GM21529 (cell line): ENCODE results near the gene TSR1.

Experiments used
- ATAC-seq: cut with Tn5 transposase; IDR thresholded peaks from one replicate; pipeline ENCODE4 v1.9.1; 2021; ENCODE audit not compliant: unreplicated experiment

Gene TSR1

DNA sequence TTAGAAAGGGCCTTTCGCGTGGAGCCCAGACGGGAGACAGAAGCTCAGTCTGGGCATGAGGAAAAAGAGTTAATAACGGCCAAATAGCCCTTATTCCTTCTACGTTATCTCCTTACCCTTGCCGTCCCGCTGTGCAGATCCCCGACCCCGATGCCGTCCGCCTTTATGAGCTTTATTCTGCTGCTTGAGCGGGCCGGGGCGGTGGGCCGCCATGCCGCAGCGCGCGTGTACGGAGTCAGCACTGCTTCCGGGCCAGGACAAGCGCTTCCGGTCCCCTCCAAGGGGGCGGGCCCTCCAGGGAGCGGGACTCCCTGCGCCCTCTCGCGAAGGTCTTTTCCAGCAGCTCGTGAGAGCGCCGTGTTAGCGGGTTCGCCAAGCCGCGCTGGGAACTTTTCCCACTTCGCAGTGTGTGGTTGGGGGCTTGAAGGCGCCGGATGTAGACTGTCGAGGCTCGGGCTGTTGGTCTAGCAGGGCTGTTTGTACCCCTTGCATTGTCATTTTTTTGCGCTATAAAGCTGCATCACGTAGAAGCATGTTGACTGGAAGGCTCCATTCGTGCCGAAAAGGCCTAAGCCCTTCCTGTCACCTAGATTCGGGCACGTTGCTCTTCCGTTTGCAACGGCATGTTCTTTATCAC lies at the start of gene TSR1:
TSR1 (minus strand) TSS at position 243 of the 637 bp plus-strand sequence; CDS start at position 213, 30 bp downstream.
- ATAC-seq, result peak; percentile 75

DNA sequence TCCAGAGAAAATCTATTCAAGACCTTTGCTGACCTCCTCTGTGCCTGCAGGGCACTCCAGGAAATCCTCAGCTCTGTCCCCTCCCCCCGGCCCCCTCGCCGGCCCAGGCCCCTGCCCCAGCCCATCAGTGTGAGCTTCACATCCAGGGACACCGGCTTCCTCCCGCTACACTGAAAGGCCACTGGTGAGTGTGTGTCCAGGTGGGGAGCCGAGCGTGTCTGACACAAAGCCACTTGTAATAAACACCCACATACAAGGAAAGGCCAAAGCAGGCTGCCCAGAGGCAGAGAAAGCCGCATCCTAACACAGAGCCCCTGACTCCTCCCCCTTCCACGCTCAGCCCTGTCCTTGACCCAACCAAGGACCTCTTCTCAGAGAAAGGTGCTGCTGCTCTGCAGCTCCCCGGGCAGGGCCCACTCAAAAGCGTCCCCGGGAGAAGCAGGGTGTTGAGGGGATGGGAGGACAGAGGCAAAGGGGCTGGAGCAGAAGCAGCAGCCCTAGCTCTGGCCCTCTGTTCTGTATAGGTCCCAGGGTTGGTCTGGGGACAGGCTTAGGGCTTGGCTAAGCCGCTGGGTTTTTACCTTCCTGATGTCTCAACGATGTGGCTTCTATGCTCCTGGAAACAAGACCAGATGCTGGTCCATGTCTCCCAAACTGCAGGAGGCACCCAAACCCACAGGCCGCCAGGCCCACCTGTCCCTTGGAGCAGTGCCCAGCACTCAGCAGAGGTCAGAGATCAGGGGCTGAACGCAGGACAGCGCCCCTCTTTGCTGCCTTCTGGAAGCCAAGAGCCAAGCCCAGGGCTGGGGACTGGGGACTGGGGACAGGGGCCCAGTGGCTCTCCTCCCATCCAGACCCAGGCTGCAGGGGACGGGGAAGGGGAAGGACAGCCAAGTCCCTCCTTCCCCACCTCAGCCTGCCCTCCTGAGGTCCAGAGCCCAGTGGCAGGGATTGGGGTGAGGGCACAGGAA lies 49.3 kb upstream of the TSR1 start:
- no peak for ATAC-seq

GRCh38 chr17:2384439-2385127 lies 48.3 kb upstream of the TSR1 start:
- no peak for ATAC-seq

- no peak for ATAC-seq
These were observed 47.4 kb upstream of the TSR1 start for GRCh38 chr17:2383628-2384167.

GRCh38 chr17:2380950-2381649 lies 44.8 kb upstream of the TSR1 start:
- ATAC-seq, result no peak

DNA sequence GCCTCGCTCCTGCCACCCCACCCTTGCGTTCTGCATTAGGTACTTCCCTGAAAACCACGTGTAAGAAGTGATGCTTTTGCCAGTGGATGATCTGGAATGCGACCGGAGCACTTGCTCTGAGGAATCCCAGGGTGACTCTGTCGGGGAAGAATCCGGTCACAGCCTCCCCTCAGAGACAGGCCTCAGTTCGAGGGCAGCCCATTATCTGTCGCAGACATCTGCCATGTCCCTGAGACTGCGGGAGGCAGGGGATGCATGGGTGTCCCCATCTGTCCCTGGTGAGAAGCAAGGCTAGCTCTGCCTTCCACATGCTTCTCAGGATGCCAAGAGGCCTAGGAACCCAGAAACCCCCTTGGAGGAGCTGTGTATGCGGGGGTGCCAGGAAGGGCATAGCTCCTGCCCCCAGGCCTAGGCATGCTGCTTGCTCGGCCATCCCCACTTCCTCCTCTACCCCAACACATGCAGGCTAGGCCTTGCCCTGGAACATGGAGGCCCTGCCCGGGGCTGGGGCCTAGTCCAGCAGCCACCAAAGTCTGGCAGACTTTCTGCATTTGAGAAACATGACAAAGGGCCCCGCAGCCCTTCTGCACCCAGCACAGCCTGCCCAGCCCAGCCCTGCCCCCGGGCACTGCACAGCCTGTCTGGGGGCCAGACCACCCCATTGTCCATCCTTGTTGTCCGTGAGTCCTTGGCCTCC lies 44.1 kb upstream of the TSR1 start:
- ATAC-seq, result no peak

- ATAC-seq, result no peak
These were observed 43.4 kb upstream of the TSR1 start for GRCh38 chr17:2379489-2380225.

GRCh38 chr17:2378905-2379304 lies 42.6 kb upstream of the TSR1 start:
- ATAC-seq, result no peak

DNA sequence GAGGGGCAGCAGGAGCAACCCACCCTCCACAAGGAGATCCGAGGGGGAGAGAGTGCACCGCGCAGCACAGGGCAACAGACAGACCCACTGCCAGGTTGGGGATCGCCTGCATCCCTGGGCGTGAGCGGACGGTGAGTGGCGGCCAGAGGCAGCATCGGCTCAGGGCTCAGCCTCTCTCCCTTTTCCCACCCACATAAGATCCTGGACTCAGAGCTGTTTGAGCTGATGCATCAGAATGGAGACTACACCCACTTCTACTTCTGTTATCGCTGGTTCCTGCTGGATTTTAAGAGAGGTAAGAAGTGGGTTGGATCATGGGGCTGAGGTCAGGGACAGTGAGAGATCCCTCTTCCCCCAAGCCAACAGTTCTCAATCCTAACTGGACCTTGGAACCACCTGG lies 41.4 kb upstream of the TSR1 start:
- ATAC-seq, result no peak

GRCh38 chr17:2376107-2376506 lies 39.9 kb upstream of the TSR1 start:
- no peak for ATAC-seq

- ATAC-seq, result no peak
These were observed 39.1 kb upstream of the TSR1 start for GRCh38 chr17:2375406-2375805.

GRCh38 chr17:2374549-2375285 lies 38.5 kb upstream of the TSR1 start:
- ATAC-seq, result no peak

DNA sequence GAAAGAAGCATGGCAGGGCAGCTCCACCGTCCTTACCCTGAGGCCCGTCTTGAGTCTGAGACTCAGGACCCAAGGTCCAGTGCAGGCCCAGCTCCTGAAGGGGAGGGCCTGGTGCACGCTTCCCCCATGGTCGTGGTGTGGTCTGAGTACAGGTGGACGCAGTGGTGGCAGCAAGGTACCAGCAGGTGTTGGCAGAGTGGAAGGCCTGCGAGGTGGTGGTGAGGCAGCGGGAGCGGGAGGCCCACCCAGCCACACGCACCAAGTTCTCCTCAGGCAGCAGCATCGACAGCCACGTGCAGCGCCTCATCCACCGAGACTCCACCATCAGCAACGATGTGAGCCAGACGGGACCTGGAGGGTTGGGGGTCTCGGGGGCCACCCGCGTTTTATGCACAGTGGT lies 36.9 kb upstream of the TSR1 start:
- ATAC-seq, result no peak

DNA sequence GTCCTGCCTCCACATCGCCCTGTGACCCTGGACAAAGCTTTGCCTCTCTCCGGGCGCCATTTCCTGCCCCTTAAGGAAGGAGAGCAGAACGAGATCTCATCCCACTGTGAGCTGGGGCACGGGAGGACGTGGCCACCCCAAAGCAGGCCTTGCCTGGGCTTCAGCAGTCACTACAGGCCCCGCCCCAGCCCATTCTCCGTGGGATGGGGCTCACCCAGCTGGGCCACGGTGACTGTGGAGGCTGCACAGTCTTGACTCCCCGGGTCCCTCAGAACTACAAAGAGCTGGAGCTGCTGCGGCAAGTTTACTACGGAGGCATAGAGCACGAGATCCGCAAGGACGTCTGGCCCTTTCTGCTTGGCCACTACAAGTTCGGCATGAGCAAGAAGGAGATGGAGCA lies 36.4 kb upstream of the TSR1 start:
- no peak for ATAC-seq

DNA sequence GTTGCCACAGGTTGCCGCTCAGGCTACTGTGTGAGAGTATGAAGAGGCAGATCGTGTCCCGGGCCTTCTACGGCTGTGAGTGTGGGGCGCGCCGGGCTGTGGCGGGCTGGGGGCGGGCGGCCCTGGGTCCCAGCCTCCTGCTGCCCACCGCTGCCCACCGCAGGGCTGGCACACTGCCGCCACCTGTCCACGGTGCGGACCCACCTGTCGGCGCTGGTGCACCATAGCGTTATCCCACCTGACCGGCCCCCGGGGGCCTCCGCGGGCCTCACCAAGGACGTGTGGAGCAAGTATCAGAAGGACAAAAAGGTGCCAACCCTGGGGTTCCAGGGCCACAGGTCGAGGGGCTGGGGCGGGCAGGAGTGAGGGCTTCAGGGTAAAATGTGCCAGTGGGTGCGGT lies 35.9 kb upstream of the TSR1 start:
- ATAC-seq, result no peak

DNA sequence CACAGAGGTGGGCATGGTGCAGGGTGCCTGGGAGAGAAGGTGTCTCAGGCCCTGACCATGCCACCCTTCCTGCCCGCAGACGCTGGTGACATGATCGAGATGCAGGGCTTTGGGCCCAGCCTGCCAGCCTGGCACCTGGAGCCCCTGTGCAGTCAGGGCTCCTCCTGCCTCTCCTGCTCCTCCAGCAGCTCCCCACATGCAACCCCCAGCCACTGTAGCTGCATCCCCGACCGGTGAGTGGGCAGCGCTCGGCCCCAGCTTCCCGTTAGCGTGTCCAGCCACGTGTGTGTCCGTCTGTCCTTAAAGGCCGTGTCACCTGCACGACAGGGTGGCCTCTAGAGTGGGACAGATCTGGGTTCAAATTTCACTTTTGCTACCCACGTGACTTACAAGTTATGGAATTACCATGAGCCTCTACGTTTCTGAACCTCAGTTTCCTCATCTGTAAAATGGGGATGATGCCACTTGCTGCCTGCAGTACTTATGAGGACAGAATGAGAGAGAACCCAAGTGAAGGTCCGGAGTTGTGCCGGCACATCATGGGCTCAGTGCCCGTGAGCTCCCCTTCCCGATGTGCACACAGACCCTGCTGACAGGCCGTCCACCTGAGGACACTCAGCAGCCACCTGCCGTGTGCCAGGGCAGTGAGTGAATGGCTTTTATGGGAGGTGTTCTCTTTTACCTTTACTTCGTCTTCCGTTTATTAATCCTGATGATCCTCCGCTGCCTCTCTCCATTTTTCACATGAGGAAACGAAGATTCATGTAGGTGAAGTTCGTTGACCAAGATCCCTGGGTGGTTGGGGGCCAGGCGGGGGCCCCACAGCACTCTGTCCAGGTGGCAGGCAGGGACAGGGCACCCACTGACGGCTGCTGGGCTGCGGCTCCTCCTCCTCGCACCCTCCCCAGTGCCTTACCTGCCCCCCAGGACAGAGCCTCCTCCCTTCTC lies 35.2 kb upstream of the TSR1 start:
- no peak for ATAC-seq

GRCh38 chr17:2370211-2370589 lies 33.9 kb upstream of the TSR1 start:
- no peak for ATAC-seq
